GM23248 (cell line): Measurements from ENCODE around the gene MAPK8IP1. TPM values are rescaled to one million over a fixed set of nuclear protein-coding genes. Genes with fewer than 3 reads are reported as not detected.

Source experiments
- DNase-seq: peaks from one replicate; pipeline ENCODE4 v3.0.0-alpha.2; 2015
- H2AFZ ChIP-seq: fragments of 200-600 bp; sonication (generic); 2 replicates; pipeline ENCODE4 v1.6.1; 2016; ENCODE audit warnings: antibody characterized with exemption
- H3F3A ChIP-seq: fragments of 200-600 bp; sonication (generic); 2 replicates; pipeline ENCODE4 v1.6.1; 2016; ENCODE audit warnings: mild to moderate bottlenecking, antibody characterized with exemption, mixed run types; ENCODE audit not compliant: insufficient read depth
- H3K27ac ChIP-seq: fragments of 200-600 bp; sonication (generic); 2 replicates; pipeline ENCODE4 v1.5.1; 2016; ENCODE audit warnings: mild to moderate bottlenecking
- H3K27me3 ChIP-seq: fragments of 200-600 bp; sonication (generic); replicated peaks from 2 replicates; pipeline ENCODE4 v1.6.1; 2016; ENCODE audit warnings: mild to moderate bottlenecking; ENCODE audit not compliant: insufficient read depth
- H3K36me3 ChIP-seq: fragments of 200-600 bp; sonication (generic); 2 replicates; pipeline ENCODE4 v1.6.1; 2016; ENCODE audit warnings: low read depth, mild to moderate bottlenecking
- H3K4me1 ChIP-seq: fragments of 200-600 bp; sonication (generic); 2 replicates; pipeline ENCODE4 v1.6.1; 2016; ENCODE audit warnings: mild to moderate bottlenecking; ENCODE audit not compliant: insufficient read depth
- H3K4me2 ChIP-seq: fragments of 200-600 bp; sonication (generic); one replicate; pipeline ENCODE4 v1.6.1; 2016; ENCODE audit warnings: mild to moderate bottlenecking; ENCODE audit not compliant: unreplicated experiment
- H3K4me3 ChIP-seq: fragments of 200-600 bp; sonication (generic); 2 replicates; pipeline ENCODE4 v1.5.1; 2016; ENCODE audit warnings: mild to moderate bottlenecking
- H3K79me2 ChIP-seq: fragments of 200-600 bp; sonication (generic); 2 replicates; pipeline ENCODE4 v1.6.1; 2016; ENCODE audit warnings: mild to moderate bottlenecking; ENCODE audit not compliant: insufficient read depth
- H3K9ac ChIP-seq: fragments of 200-600 bp; sonication (generic); 2 replicates; pipeline ENCODE4 v1.6.1; 2016; ENCODE audit warnings: mild to moderate bottlenecking
- H3K9me2 ChIP-seq: fragments of 200-600 bp; sonication (generic); 2 replicates; pipeline ENCODE4 v1.6.1; 2016; ENCODE audit warnings: mixed run types, mild to moderate bottlenecking, moderate library complexity; ENCODE audit not compliant: insufficient read depth
- H3K9me3 ChIP-seq: fragments of 200-600 bp; sonication (generic); one replicate; pipeline ENCODE4 v1.6.1; 2017; ENCODE audit warnings: low read depth
- H4K20me1 ChIP-seq: fragments of 200-600 bp; sonication (generic); 2 replicates; pipeline ENCODE4 v1.6.0; 2016; ENCODE audit not compliant: insufficient read depth
- EZH2 ChIP-seq: fragments of 200-600 bp; sonication (generic); IDR thresholded peaks from 2 replicates; pipeline ENCODE4 v1.6.1; 2018; ENCODE audit warnings: antibody characterized with exemption, mild to moderate bottlenecking; ENCODE audit not compliant: insufficient read depth, poor library complexity, severe bottlenecking
- EZH2phosphoT487 ChIP-seq: fragments of 200-600 bp; sonication (generic); IDR thresholded peaks from 2 replicates; pipeline ENCODE4 v1.6.1; 2018; ENCODE audit warnings: antibody characterized with exemption, moderate library complexity, mild to moderate bottlenecking, low read depth; ENCODE audit not compliant: insufficient read depth
- WGBS, 2 experiments: methylation state at CpG; one replicate each; pipeline ENCODE4 v1.1.6; 2015 to 2017; ENCODE audit warnings: low lambda C conversion rate in 2 of 2, low coverage in 1 of 2; ENCODE audit errors: missing lambda C conversion rate in 2 of 2; 5-methylcytosine and 5-hydroxymethylcytosine counted together
- in situ Hi-C: fragments of 300-500 bp; cut with MboI; formaldehyde crosslinking; loops from 2 replicates; pipeline ENCODE4 v1.15.0; 2020
- polyA plus RNA-seq: library from polyadenylated mRNA; unstranded; fragments of >200 nt; fragmentation: Nextera tagmentation; extraction: Ambion mirVana; gene quantifications from 2 replicates; pipeline ENCODE4 v1.2.1, GENCODE V29; 2016
- total RNA-seq: library from RNA; depleted of rRNA; stranded (reverse); fragments of >200 nt; shearing (Covaris generic); gene quantifications from 2 replicates; pipeline ENCODE4 v1.2.3, GENCODE V29; 2014

MAPK8IP1 gene
- total and polyA plus RNA-seq, 2 experiments from 2014 or later: 1.8 to 9.5 TPM

DNA sequence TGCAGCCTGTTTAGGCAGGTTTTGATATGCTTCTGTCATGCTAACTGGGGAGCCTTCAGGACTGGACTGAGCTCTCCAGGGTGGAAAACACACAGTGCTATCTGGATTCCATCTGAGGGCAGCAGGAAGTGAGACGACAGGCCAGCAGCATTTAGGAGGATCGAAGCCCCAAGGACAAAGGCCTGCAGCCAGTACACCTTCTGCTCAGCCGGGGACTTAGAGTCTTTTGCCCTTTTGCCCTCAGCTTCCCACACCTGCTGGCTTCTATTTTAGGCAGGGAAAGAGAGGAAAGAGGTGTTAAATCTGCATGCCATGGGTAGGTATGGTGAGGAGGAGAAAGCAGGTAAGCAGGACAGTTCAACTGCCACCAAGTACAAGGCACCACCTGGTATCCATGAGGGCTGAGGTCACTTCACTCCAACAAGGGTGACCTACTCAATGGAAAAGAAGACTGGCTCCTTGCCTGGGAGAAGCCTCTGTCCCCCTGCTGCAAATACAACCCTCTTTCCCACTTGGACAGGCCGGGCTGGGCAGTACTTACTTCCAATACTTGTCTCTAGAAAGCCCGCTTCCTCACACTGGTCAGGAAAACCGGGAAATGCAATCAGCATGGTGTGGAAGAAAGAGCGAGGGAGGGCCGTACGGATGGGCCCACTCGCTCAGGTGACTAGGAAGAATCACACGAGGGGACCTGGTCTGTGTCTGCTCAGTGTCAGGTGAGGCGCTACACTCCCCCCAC, 49.3 kb downstream of the MAPK8IP1 start:
- H3K9me3 ChIP-seq: no peaks in the 10 kb centered on the region
- no peaks in the 10 kb centered on the region for H4K20me1 ChIP-seq
- TF ChIP-seq EZH2phosphoT487 (no peak), EZH2 (no peak)
- H3K27ac ChIP-seq: no peak overlapping the region
- no peak overlapping the region for H3K9ac ChIP-seq
- DNase-seq: no peak
- H3K4me1 ChIP-seq: no peaks in the 10 kb centered on the region
- no peaks in the 10 kb centered on the region for H3K27me3 ChIP-seq
- no peaks in the 10 kb centered on the region for H3K79me2 ChIP-seq
- no peaks in the 10 kb centered on the region for H3F3A ChIP-seq
- peaks cover 20% of the 10 kb centered on the region for H3K36me3 ChIP-seq
- WGBS, 2 experiments: 82% methylated on average over 12 of the region's 12 CpGs
- H2AFZ ChIP-seq: no peak overlapping the region
- in situ Hi-C loops: no loop called here
- H3K4me3 ChIP-seq: no peak overlapping the region
- no peaks in the 10 kb centered on the region for H3K9me2 ChIP-seq
- no peak overlapping the region for H3K4me2 ChIP-seq

DNA sequence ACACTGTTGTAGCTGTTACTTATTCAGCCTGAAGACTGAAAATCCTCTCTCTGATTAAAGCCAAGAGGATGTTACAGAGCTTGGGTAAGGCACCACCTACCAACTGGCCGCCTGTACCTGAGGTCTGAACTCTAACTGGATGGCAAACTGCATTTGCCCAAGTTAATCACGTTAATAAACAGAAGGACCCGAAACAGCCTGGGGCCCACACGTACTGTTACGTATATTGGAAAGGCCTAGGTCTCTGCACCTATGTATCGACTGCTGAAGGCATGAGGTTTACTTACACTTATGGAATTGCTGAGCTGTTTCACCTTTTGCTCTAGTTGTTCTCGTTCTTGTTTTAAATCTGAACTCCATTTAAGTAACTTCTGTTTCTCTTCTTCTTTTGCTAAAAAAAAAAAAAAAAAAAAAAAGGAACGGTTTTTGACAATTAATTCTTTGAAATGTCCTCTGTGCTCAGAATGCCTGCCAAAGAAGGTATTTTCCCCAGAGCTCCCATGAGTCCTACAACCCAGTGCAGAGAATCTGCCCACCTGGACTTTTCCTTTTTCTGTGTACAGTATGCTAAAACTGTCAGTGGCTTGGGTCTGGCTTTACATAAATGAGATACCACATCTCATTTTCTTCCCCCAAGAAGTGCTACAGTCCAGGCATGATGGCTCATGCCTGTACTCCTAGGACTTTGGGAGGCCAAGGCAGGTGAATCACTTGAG, 50.1 kb downstream of the MAPK8IP1 start:
- Histone ChIP-seq H3F3A (no peaks in the 10 kb centered on the region), H3K9me2 (no peaks in the 10 kb centered on the region), H3K79me2 (no peaks in the 10 kb centered on the region), H3K9ac (no peak overlapping the region), H3K4me3 (no peak overlapping the region), H3K9me3 (no peaks in the 10 kb centered on the region), H4K20me1 (no peaks in the 10 kb centered on the region), H2AFZ (no peak overlapping the region), H3K27ac (no peak overlapping the region), H3K4me2 (no peak overlapping the region), H3K36me3 (peaks cover 20% of the 10 kb centered on the region), H3K4me1 (no peaks in the 10 kb centered on the region), H3K27me3 (no peaks in the 10 kb centered on the region)
- in situ Hi-C loops: no loop called here
- DNase-seq: no peak
- TF ChIP-seq EZH2phosphoT487 (no peak), EZH2 (no peak)
- 96 to 97% methylated on average over 8 of the region's 8 CpGs for WGBS, 2 experiments

DNA sequence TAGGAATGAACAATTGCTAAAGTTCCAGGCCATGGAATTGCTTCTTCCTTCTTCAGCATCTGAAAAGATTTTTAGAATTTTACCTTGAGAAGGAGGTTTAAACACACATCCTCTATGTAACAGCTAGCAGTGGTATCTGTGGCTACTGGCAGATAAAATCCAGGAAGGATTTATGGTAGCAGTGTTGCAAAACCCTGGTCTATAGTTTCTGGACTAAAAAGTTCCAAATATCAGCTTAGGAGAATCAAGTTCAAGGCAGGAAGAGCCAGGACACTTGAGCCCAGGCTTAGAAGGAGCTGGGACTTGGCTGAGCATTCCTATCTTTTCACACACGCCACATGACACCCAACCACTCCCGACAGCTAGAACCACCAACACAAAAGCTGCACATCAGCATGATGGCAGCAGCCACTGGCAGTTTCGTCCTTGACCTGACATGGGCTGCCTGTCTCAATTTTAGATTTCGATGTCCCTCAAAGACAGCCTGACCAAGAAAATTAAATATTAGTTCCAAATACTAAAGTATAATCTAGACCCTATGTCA, 51.1 kb downstream of the MAPK8IP1 start:
- TF ChIP-seq EZH2 (no peak), EZH2phosphoT487 (no peak)
- no peak overlapping the region for H2AFZ ChIP-seq
- in situ Hi-C loops: no loop called here

DNA sequence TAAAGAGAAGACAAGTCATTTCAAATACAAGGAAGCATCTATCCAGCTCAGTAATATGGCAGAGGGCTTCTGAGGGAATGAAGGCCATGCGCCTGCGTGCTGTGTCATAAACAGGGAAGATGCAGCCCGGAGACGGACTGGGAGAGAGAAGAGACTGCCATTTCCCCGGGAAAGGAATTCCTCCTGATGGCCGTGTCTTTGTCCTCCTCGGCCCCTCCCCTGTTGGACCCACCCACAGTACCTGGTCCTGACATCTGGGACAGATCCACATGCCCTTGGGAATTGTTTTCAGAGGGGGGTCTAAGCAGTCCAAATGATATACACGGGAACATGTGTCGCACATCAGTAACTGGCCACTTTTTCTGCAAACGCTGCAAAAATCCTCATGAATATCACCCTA, 52.5 kb downstream of the MAPK8IP1 start:
- no peak overlapping the region for H3K4me2 ChIP-seq
- H3F3A ChIP-seq: no peaks in the 10 kb centered on the region
- H3K36me3 ChIP-seq: peaks cover 20% of the 10 kb centered on the region
- H3K4me3 ChIP-seq: no peak overlapping the region
- no peaks in the 10 kb centered on the region for H3K27me3 ChIP-seq
- no peak overlapping the region for H3K9ac ChIP-seq
- no peak overlapping the region for H3K27ac ChIP-seq
- H3K4me1 ChIP-seq: no peaks in the 10 kb centered on the region
- no peaks in the 10 kb centered on the region for H3K9me2 ChIP-seq
- no peak for TF ChIP-seq EZH2phosphoT487
- no peak for TF ChIP-seq EZH2
- in situ Hi-C loops: no loop called here
- no peaks in the 10 kb centered on the region for H3K79me2 ChIP-seq
- WGBS, 2 experiments: 92 to 96% methylated on average over 10 of the region's 10 CpGs
- no peaks in the 10 kb centered on the region for H4K20me1 ChIP-seq
- DNase-seq: no peak
- no peak overlapping the region for H2AFZ ChIP-seq
- H3K9me3 ChIP-seq: no peaks in the 10 kb centered on the region

More for the DNA sequence above, 51.1 kb downstream of the MAPK8IP1 start:
- H4K20me1 ChIP-seq: no peaks in the 10 kb centered on the region
- H3K4me2 ChIP-seq: no peak overlapping the region
- H3K9me2 ChIP-seq: no peaks in the 10 kb centered on the region
- no peak overlapping the region for H3K9ac ChIP-seq
- H3K79me2 ChIP-seq: no peaks in the 10 kb centered on the region
- peaks cover 20% of the 10 kb centered on the region for H3K36me3 ChIP-seq
- H3F3A ChIP-seq: no peaks in the 10 kb centered on the region
- DNase-seq: no peak
- no peak overlapping the region for H3K27ac ChIP-seq
- no peaks in the 10 kb centered on the region for H3K4me1 ChIP-seq
- no peak overlapping the region for H3K4me3 ChIP-seq
- H3K9me3 ChIP-seq: no peaks in the 10 kb centered on the region
- 78 to 91% methylated on average over 4 of the region's 4 CpGs for WGBS, 2 experiments
- no peaks in the 10 kb centered on the region for H3K27me3 ChIP-seq
